ENCODE results near the gene FCF1.

Gene FCF1

GRCh38 chr14:74712499-74713394, at the start of gene FCF1, which contains the start of gene AREL1:
FCF1 (plus strand) TSS chr14:74713144; CDS start chr14:74713198, 54 bp downstream.
AREL1 (minus strand) TSS chr14:74713080; CDS start chr14:74685615, 27,465 bp downstream.
- DNase-seq: no peak

GRCh38 chr14:74663884-74664283, 49.1 kb upstream of the FCF1 start:
- no peak for DNase-seq

- no peak for DNase-seq
These were observed 48.2 kb upstream of the FCF1 start for GRCh38 chr14:74664717-74665116.

GRCh38 chr14:74667758-74668157, 45.2 kb upstream of the FCF1 start:
- DNase-seq: no peak

- DNase-seq: no peak
These were observed 43.7 kb upstream of the FCF1 start for GRCh38 chr14:74669256-74669655.

GRCh38 chr14:74669846-74670245, 43.1 kb upstream of the FCF1 start:
- no peak for DNase-seq

- no peak for DNase-seq
These were observed 42.1 kb upstream of the FCF1 start for GRCh38 chr14:74670726-74671411.

- DNase-seq: no peak
These were observed 41.2 kb upstream of the FCF1 start for GRCh38 chr14:74671789-74672188.

- DNase-seq: no peak
These were observed 39.2 kb upstream of the FCF1 start for GRCh38 chr14:74673768-74674167.

GRCh38 chr14:74675219-74675618, 37.7 kb upstream of the FCF1 start:
- DNase-seq: no peak

GRCh38 chr14:74682169-74682952, 30.6 kb upstream of the FCF1 start:
- no peak for DNase-seq

- no peak for DNase-seq
These were observed 29.5 kb upstream of the FCF1 start for GRCh38 chr14:74683406-74683805.

GRCh38 chr14:74684434-74684833, 28.5 kb upstream of the FCF1 start:
- no peak for DNase-seq

- DNase-seq: peak; percentile 15
These were observed 27.9 kb upstream of the FCF1 start for GRCh38 chr14:74685056-74685455.

GRCh38 chr14:74685921-74686678, 26.8 kb upstream of the FCF1 start:
- DNase-seq: no peak

GRCh38 chr14:74691456-74691855, 21.5 kb upstream of the FCF1 start:
- DNase-seq: no peak

- DNase-seq: no peak
These were observed 19.8 kb upstream of the FCF1 start for GRCh38 chr14:74693191-74693590.

- DNase-seq: peak; percentile 11
These were observed 17.5 kb upstream of the FCF1 start for GRCh38 chr14:74695406-74695805.

GRCh38 chr14:74697011-74697410, 15.9 kb upstream of the FCF1 start:
- DNase-seq: no peak

- DNase-seq: no peak
These were observed 15.4 kb upstream of the FCF1 start for GRCh38 chr14:74697543-74697942.

- no peak for DNase-seq
These were observed 15.0 kb upstream of the FCF1 start for GRCh38 chr14:74697976-74698375.

- no peak for DNase-seq
These were observed 14.5 kb upstream of the FCF1 start for GRCh38 chr14:74698465-74698864.

- no peak for DNase-seq
These were observed 10.7 kb upstream of the FCF1 start for GRCh38 chr14:74702293-74702692.
